Upper lobe of left lung (tissue), 6 donors: ENCODE measurements around the gene TLE1. TPM values are rescaled to one million over a fixed set of nuclear protein-coding genes. Genes with fewer than 3 reads are reported as not detected.

Source experiments
- ATAC-seq, 2 donors: fragments of 200-7000 bp; cut with Tn5 transposase; one replicate each; pipeline ENCODE4 v1.9.1; 2022; ENCODE audit warnings: mild to moderate bottlenecking in 2 of 2, moderate library complexity in 2 of 2; ENCODE audit not compliant: low FRiP score in 2 of 2
- DNase-seq, 2 donors: peaks; one replicate each; pipeline ENCODE4 v3.0.0-alpha.2; 2019 to 2020
- H3K27ac ChIP-seq, 4 donors: fragments of 200-600 bp; sonication (generic); one replicate each; pipeline ENCODE4 v1.5.1; 2016 to 2019
- H3K27me3 ChIP-seq, 4 donors: fragments of 200-600 bp; sonication (generic); one replicate each; pipeline ENCODE4 v1.5.1; 2017 to 2019
- H3K36me3 ChIP-seq, 4 donors: fragments of 200-600 bp; sonication (generic); one replicate each; pipeline ENCODE4 v1.5.1; 2016 to 2019
- H3K4me1 ChIP-seq, 4 donors: fragments of 200-600 bp; sonication (generic); one replicate each; pipeline ENCODE4 v1.5.1; 2018 to 2019
- H3K4me3 ChIP-seq, 4 donors: fragments of 200-600 bp; sonication (generic); one replicate each; pipeline ENCODE4 v1.5.1; 2017 to 2019; ENCODE audit warnings: mild to moderate bottlenecking in 2 of 4, moderate library complexity in 1 of 4
- H3K9me3 ChIP-seq, 4 donors: fragments of 200-600 bp; sonication (generic); one replicate each; pipeline ENCODE4 v1.5.1; 2018 to 2019
- CTCF ChIP-seq, 6 experiments: fragments of 450-650 bp in 4 of 6; fragments of 200-600 bp in 2 of 6; sonication (generic) in 2 of 6; IDR thresholded peaks; one replicate each; pipeline ENCODE4 v1.5.1; 2016 to 2019; ENCODE audit warnings: antibody characterized with exemption in 6 of 6
- EP300 ChIP-seq, 4 donors: sonication (generic); formaldehyde crosslinking; IDR thresholded peaks; one replicate each; pipeline ENCODE4 v1.5.1; 2017; ENCODE audit warnings: antibody characterized with exemption in 4 of 4, control low read depth in 2 of 4
- POLR2A ChIP-seq, 4 donors: fragments of 450-650 bp; IDR thresholded peaks; one replicate each; pipeline ENCODE4 v1.5.1; 2016 to 2017; ENCODE audit warnings: antibody characterized with exemption in 4 of 4, mild to moderate bottlenecking in 2 of 4
- POLR2AphosphoS5 ChIP-seq, 2 donors: sonication (generic); formaldehyde crosslinking; IDR thresholded peaks; one replicate each; pipeline ENCODE4 v1.5.1; 2017; ENCODE audit warnings: antibody characterized with exemption in 2 of 2
- WGBS, 2 donors: methylation state at CpG; one replicate each; pipeline ENCODE4 v1.1.5; 2017 to 2018; 5-methylcytosine and 5-hydroxymethylcytosine counted together
- total RNA-seq, 6 donors: library from RNA; depleted of rRNA in 4 of 6; stranded (reverse); fragments of >200 nt in 4 of 6; gene quantifications; one replicate each; pipeline versions ENCODE4 v1.1.0 to v1.2.1, GENCODE V29; 2016 to 2021
- donor health status: DM: no; HTN: no; CAD: no; lungs with moderate emphysema.
- donor health status: DM: no; HTN: yes; CAD: no; lungs with severe emphysema.

Gene TLE1
- total RNA-seq, 6 donors from 2014 or later, result 17.3 to 55.5 (median 27.6) TPM

DNA sequence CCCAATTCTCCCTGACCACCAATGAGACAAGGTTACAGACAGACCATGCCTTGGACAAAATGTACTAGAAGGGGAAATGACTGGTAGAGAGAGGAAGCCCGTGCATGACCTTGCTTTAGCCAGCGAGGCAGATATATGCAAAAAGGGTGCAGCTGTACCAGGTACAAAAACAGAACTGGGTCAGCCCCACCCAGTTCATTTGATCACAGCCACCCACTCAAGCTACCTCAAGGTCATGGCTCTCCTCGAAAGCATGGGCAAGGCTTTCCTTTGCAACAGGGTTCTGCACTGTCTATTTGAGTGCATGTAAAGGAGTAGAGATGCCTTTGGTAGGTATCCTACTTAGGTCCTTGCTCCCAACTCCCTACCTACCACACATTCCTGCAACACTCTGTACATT is 33.3 kb downstream of the TLE1 start:
- Histone ChIP-seq H3K4me1 (peaks cover 4 to 22% (median 11%) of the 10 kb centered on the region in 4 donors), H3K36me3 (peaks cover 0 to 4% (median under 1%) of the 10 kb centered on the region in 4 donors), H3K27me3 (no peaks in the 10 kb centered on the region), H3K9me3 (no peaks in the 10 kb centered on the region), H3K27ac (no peak overlapping the region), H3K4me3 (no peak overlapping the region)
- DNase-seq, result peak in 1 of 2 donors; percentile 25
- TF ChIP-seq EP300 (IDR thresholded peaks at IDR 0.05), result no peak
- TF ChIP-seq POLR2A (IDR thresholded peaks at IDR 0.05), result no peak
- no peak for TF ChIP-seq POLR2AphosphoS5 (IDR thresholded peaks at IDR 0.05)
- TF ChIP-seq CTCF (IDR thresholded peaks at IDR 0.05), result no peak
- WGBS, 2 donors, result 52 to 65% methylated on average over 3 of the region's 3 CpGs
- ATAC-seq, result peak; percentile 52 to 71

DNA sequence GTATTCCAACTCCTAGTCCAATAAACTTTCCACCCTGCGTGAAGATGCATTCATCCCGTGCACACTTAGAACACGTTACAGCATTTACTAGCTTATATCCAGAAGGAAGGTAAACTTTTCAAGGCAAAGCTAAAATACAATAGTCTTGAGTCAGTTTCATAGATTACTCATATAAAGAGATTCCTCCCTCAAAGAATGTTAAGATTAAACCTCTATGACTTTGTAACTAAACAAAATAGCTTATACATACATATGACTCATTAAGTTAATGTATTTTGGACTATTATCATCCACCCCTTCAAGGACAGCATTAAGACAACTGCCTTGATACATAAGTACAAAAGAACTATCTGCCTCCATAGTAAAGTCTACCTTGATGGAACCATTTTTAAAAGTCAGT is 36.1 kb downstream of the TLE1 start:
- Histone ChIP-seq H3K36me3 (peaks cover 0 to 15% (median 2%) of the 10 kb centered on the region in 4 donors), H3K27me3 (no peaks in the 10 kb centered on the region), H3K4me3 (no peak overlapping the region), H3K9me3 (no peaks in the 10 kb centered on the region), H3K4me1 (peaks cover 4 to 22% (median 11%) of the 10 kb centered on the region in 4 donors), H3K27ac (no peak overlapping the region)
- TF ChIP-seq EP300 (IDR thresholded peaks at IDR 0.05), result no peak
- ATAC-seq, result no peak
- DNase-seq, result no peak
- 89 to 95% methylated on average over 3 of the region's 3 CpGs for WGBS, 2 donors

DNA sequence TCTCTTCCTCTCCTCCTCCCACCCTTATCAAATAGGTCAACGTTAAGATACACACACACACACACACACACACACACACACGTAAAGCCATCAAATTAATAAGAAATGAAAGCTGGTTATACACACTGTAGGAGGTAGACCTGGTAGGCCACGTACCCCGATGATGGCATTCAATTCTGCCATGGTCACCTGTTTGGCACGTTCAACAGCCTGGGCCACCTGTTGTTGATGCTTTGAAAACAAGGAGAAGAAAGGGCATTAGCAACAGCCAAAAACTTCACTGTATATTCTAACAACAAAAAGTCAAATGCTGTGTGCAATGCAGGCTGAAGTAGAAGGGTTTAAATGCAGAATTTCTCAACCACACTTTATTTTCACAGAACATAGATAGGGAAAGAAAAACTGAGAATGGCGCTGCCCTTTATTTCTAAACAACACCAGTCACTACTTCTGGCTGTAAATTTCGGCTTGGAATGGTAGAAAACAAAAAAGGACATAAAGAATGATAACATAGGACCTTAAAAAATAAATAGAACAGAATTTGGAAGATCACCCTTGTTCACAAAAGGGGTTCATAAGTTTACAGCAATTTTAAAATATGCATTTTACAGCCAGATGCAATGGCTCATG is 37.2 kb downstream of the TLE1 start:
- ATAC-seq (no peak), DNase-seq (no peak)
- H3K27me3 ChIP-seq, result no peaks in the 10 kb centered on the region
- WGBS, 2 donors, result 84 to 85% methylated on average over 7 of the region's 7 CpGs
- H3K4me3 ChIP-seq, result no peak overlapping the region
- TF ChIP-seq POLR2A (IDR thresholded peaks at IDR 0.05), result no peak
- no peak for TF ChIP-seq CTCF (IDR thresholded peaks at IDR 0.05)
- TF ChIP-seq POLR2AphosphoS5 (IDR thresholded peaks at IDR 0.05), result no peak
- no peak for TF ChIP-seq EP300 (IDR thresholded peaks at IDR 0.05)
- H3K27ac ChIP-seq, result no peak overlapping the region
- H3K36me3 ChIP-seq, result peaks cover 0 to 15% (median 2%) of the 10 kb centered on the region in 4 donors
- peaks cover 4 to 19% (median 10%) of the 10 kb centered on the region in 4 donors for H3K4me1 ChIP-seq
- H3K9me3 ChIP-seq, result no peaks in the 10 kb centered on the region

DNA sequence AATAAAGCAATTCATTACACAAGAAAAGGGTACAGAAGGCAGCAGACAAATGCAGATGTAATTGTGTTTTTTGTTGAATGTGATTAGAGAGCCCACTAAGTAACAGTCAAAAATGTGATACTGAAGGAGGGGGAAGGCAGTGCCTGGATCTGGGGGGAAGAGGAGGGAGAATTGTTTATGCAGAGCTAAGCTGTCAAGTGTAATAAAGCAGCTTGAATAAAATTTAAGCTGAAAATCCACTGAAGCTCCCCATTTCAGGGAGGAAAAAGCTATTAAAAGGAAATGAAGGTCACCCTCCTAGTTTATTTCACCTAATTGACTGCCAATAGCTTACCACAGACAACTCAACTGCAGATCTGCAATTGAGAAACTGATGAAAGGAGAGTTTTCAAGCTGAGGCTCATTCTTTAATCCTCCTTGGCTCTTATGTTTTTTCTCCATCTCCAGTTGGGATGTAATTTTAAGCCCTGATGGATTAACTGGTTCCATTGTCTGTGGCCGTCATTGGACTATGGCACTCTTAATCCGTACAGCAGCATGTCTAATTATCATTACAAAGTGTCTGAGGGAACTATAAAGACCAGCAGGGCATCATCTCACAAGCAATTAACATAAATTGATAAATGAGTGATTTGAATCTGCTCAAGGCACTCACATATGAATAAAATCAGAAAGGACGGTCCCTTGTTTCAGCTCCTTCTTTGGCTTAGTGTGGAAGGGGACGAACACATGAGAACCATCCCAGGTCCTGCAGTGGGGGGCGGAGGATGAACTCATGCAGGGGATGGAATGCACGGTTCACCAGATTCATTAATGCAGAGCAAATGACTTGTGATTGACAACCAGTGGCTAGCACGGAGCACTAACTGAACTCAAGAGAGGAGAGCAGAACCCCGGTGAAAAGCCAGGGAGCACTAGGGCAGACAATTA is 38.5 kb downstream of the TLE1 start:
- no peak for TF ChIP-seq EP300 (IDR thresholded peaks at IDR 0.05)
- TF ChIP-seq POLR2A (IDR thresholded peaks at IDR 0.05), result no peak
- TF ChIP-seq CTCF (IDR thresholded peaks at IDR 0.05), result no peak
- no peak for TF ChIP-seq POLR2AphosphoS5 (IDR thresholded peaks at IDR 0.05)
- DNase-seq (no peak), ATAC-seq (no peak)
- Histone ChIP-seq H3K36me3 (peaks cover 0 to 15% (median 2%) of the 10 kb centered on the region in 4 donors), H3K4me1 (peaks cover 0 to 5% (median under 1%) of the 10 kb centered on the region in 4 donors), H3K4me3 (no peak overlapping the region), H3K9me3 (no peaks in the 10 kb centered on the region), H3K27me3 (no peaks in the 10 kb centered on the region), H3K27ac (no peak overlapping the region)
- WGBS, 2 donors, result 90 to 91% methylated on average over 8 of the region's 8 CpGs

- Histone ChIP-seq H3K4me3 (no peak overlapping the region), H3K27ac (no peak overlapping the region), H3K27me3 (no peaks in the 10 kb centered on the region), H3K36me3 (peaks cover 0 to 15% (median 2%) of the 10 kb centered on the region in 4 donors), H3K9me3 (no peaks in the 10 kb centered on the region), H3K4me1 (no peaks in the 10 kb centered on the region)
- WGBS, 2 donors, result 82 to 91% methylated on average over 13 of the region's 13 CpGs
- TF ChIP-seq EP300 (IDR thresholded peaks at IDR 0.05) (no peak), CTCF (IDR thresholded peaks at IDR 0.05) (no peak), POLR2A (IDR thresholded peaks at IDR 0.05) (no peak), POLR2AphosphoS5 (IDR thresholded peaks at IDR 0.05) (no peak)
- DNase-seq (no peak), ATAC-seq (no peak)
These were observed 39.7 kb downstream of the TLE1 start for GRCh38 chr9:81649475-81650240.
